Measurements from ENCODE around the gene MORF4L1. TPM values are rescaled to one million over a fixed set of nuclear protein-coding genes. Genes with fewer than 3 reads are reported as not detected.

The MORF4L1 gene
- total RNA-seq, 1 experiment from 2014 or later = 424 TPM

- intact Hi-C loops (cut with micrococcal nuclease; ENCODE audit: unreplicated experiment) = no loop called here
- no peak overlapping the region for H3K4me3 Mint-ChIP-seq (ENCODE audit: unreplicated experiment)
- no TSS peak for BruUV-seq (replicated peaks)
These were observed 59.0 kb downstream of the MORF4L1 start for GRCh38 chr15:78931439-78932257.

GRCh38 chr15:78932258-78932808 is 59.6 kb downstream of the MORF4L1 start:
- no peaks in the 10 kb centered on the region for H3K4me1 ChIP-seq
- ChIA-PET POLR2A (no interaction called here), CTCF (no interaction called here)
- no peak overlapping the region for H3K4me3 Mint-ChIP-seq (ENCODE audit: unreplicated experiment)
- TF ChIP-seq, protein P1, sequence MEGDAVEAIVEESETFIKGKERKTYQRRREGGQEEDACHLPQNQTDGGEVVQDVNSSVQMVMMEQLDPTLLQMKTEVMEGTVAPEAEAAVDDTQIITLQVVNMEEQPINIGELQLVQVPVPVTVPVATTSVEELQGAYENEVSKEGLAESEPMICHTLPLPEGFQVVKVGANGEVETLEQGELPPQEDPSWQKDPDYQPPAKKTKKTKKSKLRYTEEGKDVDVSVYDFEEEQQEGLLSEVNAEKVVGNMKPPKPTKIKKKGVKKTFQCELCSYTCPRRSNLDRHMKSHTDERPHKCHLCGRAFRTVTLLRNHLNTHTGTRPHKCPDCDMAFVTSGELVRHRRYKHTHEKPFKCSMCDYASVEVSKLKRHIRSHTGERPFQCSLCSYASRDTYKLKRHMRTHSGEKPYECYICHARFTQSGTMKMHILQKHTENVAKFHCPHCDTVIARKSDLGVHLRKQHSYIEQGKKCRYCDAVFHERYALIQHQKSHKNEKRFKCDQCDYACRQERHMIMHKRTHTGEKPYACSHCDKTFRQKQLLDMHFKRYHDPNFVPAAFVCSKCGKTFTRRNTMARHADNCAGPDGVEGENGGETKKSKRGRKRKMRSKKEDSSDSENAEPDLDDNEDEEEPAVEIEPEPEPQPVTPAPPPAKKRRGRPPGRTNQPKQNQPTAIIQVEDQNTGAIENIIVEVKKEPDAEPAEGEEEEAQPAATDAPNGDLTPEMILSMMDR (IDR thresholded peaks at IDR 0.05; ENCODE audit: insufficient read depth in 1 of 2, low read depth in 1 of 2, low read length in 1 of 2, severe bottlenecking in 1 of 2, unreplicated experiment in 1 of 2) = no peak
- H3K9me3 ChIP-seq = no peaks in the 10 kb centered on the region
- no peaks in the 10 kb centered on the region for H3K9me3 Mint-ChIP-seq (ENCODE audit: unreplicated experiment)
- peaks cover 34% of the 10 kb centered on the region for H3K36me3 Mint-ChIP-seq (ENCODE audit: insufficient read depth, unreplicated experiment)
- peaks cover 2% of the 10 kb centered on the region; the same call in 1 of the 2 replicates for H3K36me3 ChIP-seq (ENCODE audit: control insufficient read depth, insufficient read depth, low read length)
- no peak overlapping the region for H3K4me3 ChIP-seq (ENCODE audit: low read depth, low read length)
- no peaks in the 10 kb centered on the region for H3K27me3 Mint-ChIP-seq (ENCODE audit: insufficient read depth, unreplicated experiment)
- intact Hi-C loops (cut with micrococcal nuclease; ENCODE audit: unreplicated experiment) = no loop called here
- H3K27me3 ChIP-seq (replicated peaks; ENCODE audit: control insufficient read depth, insufficient read depth, low read length) = no peaks in the 10 kb centered on the region
- DNase-seq = no peak
- no peak overlapping the region for H3K27ac Mint-ChIP-seq (ENCODE audit: unreplicated experiment)
- no TSS peak for BruUV-seq (replicated peaks)
- no peaks in the 10 kb centered on the region for H3K4me1 Mint-ChIP-seq (ENCODE audit: low read depth, unreplicated experiment)

More at GRCh38 chr15:78931439-78932257, 59.0 kb downstream of the MORF4L1 start:
- H3K4me1 Mint-ChIP-seq (ENCODE audit: low read depth, unreplicated experiment) = no peaks in the 10 kb centered on the region
- TF ChIP-seq, protein P1 (IDR thresholded peaks at IDR 0.05; ENCODE audit: insufficient read depth in 1 of 2, low read depth in 1 of 2, low read length in 1 of 2, severe bottlenecking in 1 of 2, unreplicated experiment in 1 of 2) = no peak
- no peaks in the 10 kb centered on the region for H3K27me3 ChIP-seq (replicated peaks; ENCODE audit: control insufficient read depth, insufficient read depth, low read length)
- H3K27ac Mint-ChIP-seq (ENCODE audit: unreplicated experiment) = no peak overlapping the region
- no peaks in the 10 kb centered on the region for H3K9me3 Mint-ChIP-seq (ENCODE audit: unreplicated experiment)
- POLR2A ChIA-PET = no interaction called here
- H3K4me3 ChIP-seq (ENCODE audit: low read depth, low read length) = no peak overlapping the region
- no peaks in the 10 kb centered on the region for H3K9me3 ChIP-seq
- no peaks in the 10 kb centered on the region for H3K4me1 ChIP-seq
- DNase-seq = no peak
- no peaks in the 10 kb centered on the region for H3K27me3 Mint-ChIP-seq (ENCODE audit: insufficient read depth, unreplicated experiment)
- H3K36me3 Mint-ChIP-seq (ENCODE audit: insufficient read depth, unreplicated experiment) = peaks cover 41% of the 10 kb centered on the region
- CTCF ChIA-PET = no interaction called here
- peaks cover 2% of the 10 kb centered on the region; the same call in 1 of the 2 replicates for H3K36me3 ChIP-seq (ENCODE audit: control insufficient read depth, insufficient read depth, low read length)

- no peaks in the 10 kb centered on the region for H3K9me3 Mint-ChIP-seq (ENCODE audit: unreplicated experiment)
- H3K27me3 ChIP-seq (replicated peaks; ENCODE audit: control insufficient read depth, insufficient read depth, low read length) = no peaks in the 10 kb centered on the region
- H3K27ac Mint-ChIP-seq (ENCODE audit: unreplicated experiment) = no peak overlapping the region
- no peak for DNase-seq
- no peak overlapping the region for H3K4me3 Mint-ChIP-seq (ENCODE audit: unreplicated experiment)
- intact Hi-C loops (cut with micrococcal nuclease; ENCODE audit: unreplicated experiment) = no loop called here
- no peaks in the 10 kb centered on the region for H3K27me3 Mint-ChIP-seq (ENCODE audit: insufficient read depth, unreplicated experiment)
- no peaks in the 10 kb centered on the region for H3K9me3 ChIP-seq
- CTCF ChIA-PET = no interaction called here
- POLR2A ChIA-PET = no interaction called here
- no peak overlapping the region for H3K4me3 ChIP-seq (ENCODE audit: low read depth, low read length)
- BruUV-seq (replicated peaks) = no TSS peak
- H3K36me3 ChIP-seq (ENCODE audit: control insufficient read depth, insufficient read depth, low read length) = no peaks in the 10 kb centered on the region; the same call in 1 of the 2 replicates
- TF ChIP-seq, protein P1 (IDR thresholded peaks at IDR 0.05; ENCODE audit: insufficient read depth in 1 of 2, low read depth in 1 of 2, low read length in 1 of 2, severe bottlenecking in 1 of 2, unreplicated experiment in 1 of 2) = no peak
- no peaks in the 10 kb centered on the region for H3K4me1 Mint-ChIP-seq (ENCODE audit: low read depth, unreplicated experiment)
- H3K36me3 Mint-ChIP-seq (ENCODE audit: insufficient read depth, unreplicated experiment) = peaks cover 25% of the 10 kb centered on the region
- no peaks in the 10 kb centered on the region for H3K4me1 ChIP-seq
These were observed 60.6 kb downstream of the MORF4L1 start for GRCh38 chr15:78933187-78933822.
